CD14-positive monocyte (primary cell): ENCODE results near the gene RAPGEF6. TPM values are rescaled to one million over a fixed set of nuclear protein-coding genes. Genes with fewer than 3 reads are reported as not detected.

ENCODE experiments used
- DNase-seq, 3 donors: peaks; one replicate each; pipeline ENCODE4 v3.0.0-alpha.2; 2011 to 2022
- H2AFZ ChIP-seq: 2 replicates; pipeline ENCODE4 v1.6.0; 2012; ENCODE audit warnings: mild to moderate bottlenecking, low read depth, low read length, inconsistent platforms; ENCODE audit not compliant: insufficient read depth, poor library complexity, severe bottlenecking
- H3K27ac ChIP-seq, 2 donors: 1 replicate in 1 of 2; 2 replicates in 1 of 2; pipeline ENCODE4 v1.5.1; 2012 to 2013; ENCODE audit warnings: low read length in 2 of 2, control low read depth in 1 of 2, inconsistent platforms in 1 of 2, low read depth in 1 of 2, mild to moderate bottlenecking in 1 of 2
- H3K27me3 ChIP-seq, 2 donors: one replicate each; pipeline versions ENCODE4 v1.6.0 to v1.6.1; 2011 to 2013; ENCODE audit warnings: low read length in 2 of 2; ENCODE audit not compliant: control insufficient read depth in 2 of 2, insufficient read depth in 2 of 2
- H3K36me3 ChIP-seq, 2 donors: replicated peaks in 1 of 2; 1 replicate in 1 of 2; 2 replicates in 1 of 2; pipeline versions ENCODE4 v1.5.1 to v1.6.1; 2012 to 2013; ENCODE audit warnings: low read length in 2 of 2, control low read depth in 1 of 2, inconsistent platforms in 1 of 2, mild to moderate bottlenecking in 1 of 2; ENCODE audit not compliant: insufficient read depth in 2 of 2, control insufficient read depth in 1 of 2
- H3K4me1 ChIP-seq, 2 donors: 1 replicate in 1 of 2; 2 replicates in 1 of 2; pipeline versions ENCODE4 v1.5.1 to v1.6.1; 2012 to 2013; ENCODE audit warnings: low read length in 2 of 2, control low read depth in 1 of 2, inconsistent platforms in 1 of 2, mild to moderate bottlenecking in 1 of 2, moderate library complexity in 1 of 2; ENCODE audit not compliant: insufficient read depth in 2 of 2, control insufficient read depth in 1 of 2
- H3K4me2 ChIP-seq: replicated peaks from 2 replicates; pipeline ENCODE3; 2012; ENCODE audit warnings: low read length, moderate library complexity, mild to moderate bottlenecking; ENCODE audit not compliant: poor library complexity, severe bottlenecking; ENCODE audit errors: extremely low read depth
- H3K4me3 ChIP-seq, 3 experiments: fragments of 200-600 bp in 1 of 3; sonication (generic) in 1 of 3; replicated peaks in 1 of 3; 1 replicate in 2 of 3; 2 replicates in 1 of 3; pipeline ENCODE4 v1.5.1; 2011 to 2013; ENCODE audit warnings: low read length in 3 of 3, mild to moderate bottlenecking in 3 of 3, control low read depth in 2 of 3, low read depth in 2 of 3, inconsistent platforms in 1 of 3, moderate library complexity in 1 of 3
- H3K79me2 ChIP-seq: 2 replicates; pipeline ENCODE4 v1.6.0; 2012; ENCODE audit warnings: mild to moderate bottlenecking, control low read depth, inconsistent platforms, low read length, moderate library complexity; ENCODE audit not compliant: insufficient read depth
- H3K9ac ChIP-seq: 2 replicates; pipeline ENCODE4 v1.6.0; 2017; ENCODE audit warnings: low read length, mild to moderate bottlenecking; ENCODE audit not compliant: insufficient read depth, poor library complexity, severe bottlenecking
- H3K9me3 ChIP-seq, 2 donors: replicated peaks in 1 of 2; 1 replicate in 1 of 2; 2 replicates in 1 of 2; pipeline versions ENCODE4 v1.5.1 to v1.6.1; 2012 to 2013; ENCODE audit warnings: low read length in 2 of 2, control low read depth in 1 of 2; ENCODE audit not compliant: control insufficient read depth in 1 of 2, insufficient read depth in 1 of 2
- H4K20me1 ChIP-seq: 2 replicates; pipeline ENCODE4 v1.6.0; 2012; ENCODE audit warnings: mild to moderate bottlenecking, low read length, control low read depth, moderate library complexity; ENCODE audit not compliant: insufficient read depth
- H3K27ac Mint-ChIP-seq, 7 donors: one replicate each; pipeline ENCODE4 v1.8.0; 2020; ENCODE audit warnings: mild to moderate bottlenecking in 7 of 7, mixed read lengths in 7 of 7, moderate library complexity in 6 of 7, inconsistent platforms in 2 of 7
- H3K27me3 Mint-ChIP-seq, 3 donors: one replicate each; pipeline ENCODE4 v1.8.0; 2021 to 2022; ENCODE audit warnings: low read depth in 3 of 3, mild to moderate bottlenecking in 3 of 3, mixed read lengths in 3 of 3, moderate library complexity in 3 of 3, inconsistent platforms in 1 of 3
- H3K36me3 Mint-ChIP-seq, 2 donors: one replicate each; pipeline ENCODE4 v1.8.0; 2020; ENCODE audit warnings: mixed read lengths in 2 of 2, inconsistent platforms in 1 of 2, mild to moderate bottlenecking in 1 of 2
- H3K4me1 Mint-ChIP-seq: one replicate; pipeline ENCODE4 v1.8.0; 2020; ENCODE audit warnings: mild to moderate bottlenecking, mixed read lengths
- H3K4me3 Mint-ChIP-seq, 2 donors: one replicate each; pipeline ENCODE4 v1.8.0; 2020; ENCODE audit warnings: mild to moderate bottlenecking in 2 of 2, mixed read lengths in 2 of 2, moderate library complexity in 1 of 2
- H3K9me3 Mint-ChIP-seq, 7 donors: one replicate each; pipeline ENCODE4 v1.8.0; 2020 to 2022; ENCODE audit warnings: mixed read lengths in 7 of 7, mild to moderate bottlenecking in 6 of 7, moderate library complexity in 6 of 7, inconsistent platforms in 2 of 7
- WGBS: methylation state at CpG from one replicate; pipeline ENCODE4 v1.1.5; 2013; ENCODE audit warnings: missing lambda C conversion rate; ENCODE audit not compliant: insufficient coverage; 5-methylcytosine and 5-hydroxymethylcytosine counted together
- intact Hi-C, 2 donors: fragments of 100-400 bp; cut with micrococcal nuclease; formaldehyde crosslinking; loops; one replicate each; pipeline versions ENCODE4 v1.15.0 to v1.15.1; 2023
- polyA plus RNA-seq, 3 donors: library from polyadenylated mRNA; depleted of rRNA in 1 of 3; unstranded in 2 of 3; stranded (reverse) in 1 of 3; fragments of 300-500 nt in 2 of 3; fragments of >200 nt in 1 of 3; fragmentation: Illumina TruSeq in 2 of 3; gene quantifications; 1 replicate in 2 of 3; 2 replicates in 1 of 3; pipeline ENCODE4 v1.2.3, GENCODE V29; 2012 to 2021
- TF ChIP-seq, protein P1 (sequence below): fragments of 200-600 bp; IDR thresholded peaks from one replicate; pipeline ENCODE4 v1.8.0; 2022; ENCODE audit warnings: antibody characterized with exemption, mild to moderate bottlenecking

The RAPGEF6 gene
- polyA plus RNA-seq, 3 donors: 2.9 to 4.8 (median 4.8) TPM

DNA sequence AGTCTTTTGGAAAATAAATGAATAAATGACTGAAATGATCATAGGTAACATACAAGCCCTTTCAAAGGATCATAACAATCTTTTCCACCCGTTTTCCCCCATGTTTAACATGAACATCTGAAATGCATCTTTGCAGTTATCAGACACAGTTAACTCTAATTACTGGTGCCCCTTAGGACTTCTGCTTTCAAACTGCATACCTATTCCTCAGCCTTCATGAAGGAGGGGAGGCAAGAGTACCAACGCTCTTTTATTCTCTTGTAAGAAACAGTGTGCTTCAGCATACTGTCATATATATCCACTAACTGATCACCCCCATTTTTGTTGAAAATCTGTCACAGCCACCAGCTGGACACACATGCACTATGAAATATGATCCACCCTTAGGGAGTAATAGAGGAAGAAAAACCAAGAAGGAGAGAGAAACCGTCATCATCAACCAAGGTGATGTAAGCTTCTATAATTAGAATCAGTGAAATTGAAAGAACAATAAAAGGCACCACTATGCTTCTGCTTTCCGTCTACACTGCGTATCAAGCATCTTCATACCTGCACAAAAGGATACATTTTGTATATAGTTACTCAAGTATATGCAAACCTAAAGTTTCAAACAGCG, 98.7 kb downstream of the RAPGEF6 start:
- H3K36me3 ChIP-seq: peaks cover 2 to 4% of the 10 kb centered on the region in 2 donors
- H3K4me3 Mint-ChIP-seq: peak overlapping the region; percentile 7 to 68
- H3K4me1 Mint-ChIP-seq: peaks cover 21% of the 10 kb centered on the region
- H3K27me3 ChIP-seq: no peaks in the 10 kb centered on the region
- H4K20me1 ChIP-seq: no peaks in the 10 kb centered on the region
- intact Hi-C loops: loop anchor here (5.0 to 10.0 kb wide), 3 partner anchors 39 to 956 kb away; partner anchors contain the start of gene IRF1 (in 1 of the 2)
- WGBS: 20% methylated on average over 1 of the region's 6 CpGs
- H3K9ac ChIP-seq: no peak overlapping the region
- H2AFZ ChIP-seq: no peak overlapping the region
- DNase-seq: peak; percentile 72 to 84 (median 80)
- peak overlapping the region in 1 of 3 experiments; percentile 54 for H3K4me3 ChIP-seq
- H3K27me3 Mint-ChIP-seq: no peaks in the 10 kb centered on the region
- peaks cover 15 to 19% of the 10 kb centered on the region in 2 donors for H3K36me3 Mint-ChIP-seq
- peaks cover 5% of the 10 kb centered on the region for H3K79me2 ChIP-seq
- H3K4me1 ChIP-seq: peaks cover 23 to 31% of the 10 kb centered on the region in 2 donors
- peak overlapping the region in 1 of 2 donors; percentile 71 for H3K27ac ChIP-seq
- peak overlapping the region; percentile 66 for H3K4me2 ChIP-seq
- TF ChIP-seq, protein P1, sequence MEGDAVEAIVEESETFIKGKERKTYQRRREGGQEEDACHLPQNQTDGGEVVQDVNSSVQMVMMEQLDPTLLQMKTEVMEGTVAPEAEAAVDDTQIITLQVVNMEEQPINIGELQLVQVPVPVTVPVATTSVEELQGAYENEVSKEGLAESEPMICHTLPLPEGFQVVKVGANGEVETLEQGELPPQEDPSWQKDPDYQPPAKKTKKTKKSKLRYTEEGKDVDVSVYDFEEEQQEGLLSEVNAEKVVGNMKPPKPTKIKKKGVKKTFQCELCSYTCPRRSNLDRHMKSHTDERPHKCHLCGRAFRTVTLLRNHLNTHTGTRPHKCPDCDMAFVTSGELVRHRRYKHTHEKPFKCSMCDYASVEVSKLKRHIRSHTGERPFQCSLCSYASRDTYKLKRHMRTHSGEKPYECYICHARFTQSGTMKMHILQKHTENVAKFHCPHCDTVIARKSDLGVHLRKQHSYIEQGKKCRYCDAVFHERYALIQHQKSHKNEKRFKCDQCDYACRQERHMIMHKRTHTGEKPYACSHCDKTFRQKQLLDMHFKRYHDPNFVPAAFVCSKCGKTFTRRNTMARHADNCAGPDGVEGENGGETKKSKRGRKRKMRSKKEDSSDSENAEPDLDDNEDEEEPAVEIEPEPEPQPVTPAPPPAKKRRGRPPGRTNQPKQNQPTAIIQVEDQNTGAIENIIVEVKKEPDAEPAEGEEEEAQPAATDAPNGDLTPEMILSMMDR: no peak
- H3K27ac Mint-ChIP-seq: peak overlapping the region; percentile 82 to 91 (median 89)
- no peaks in the 10 kb centered on the region for H3K9me3 Mint-ChIP-seq
- H3K9me3 ChIP-seq: no peaks in the 10 kb centered on the region

DNA sequence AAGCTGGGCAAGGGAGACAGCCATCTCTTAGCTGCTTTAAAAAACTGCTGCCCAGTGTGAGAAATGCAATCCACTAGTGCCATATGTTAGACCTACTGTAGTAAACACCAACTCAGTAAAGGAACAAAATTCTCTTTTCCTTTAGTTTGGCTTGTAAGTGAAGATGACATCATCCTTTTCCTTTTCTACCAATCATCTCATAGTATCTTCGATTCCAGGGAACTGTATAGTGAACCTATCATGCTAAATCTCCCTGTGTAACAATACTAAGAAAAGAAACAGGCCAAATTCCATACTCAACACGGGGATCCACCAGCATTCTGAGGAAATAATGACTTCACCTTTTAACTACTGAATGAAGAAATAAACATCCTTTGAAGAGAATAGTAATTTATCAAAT, 100.1 kb downstream of the RAPGEF6 start:
- no peak overlapping the region for H3K4me3 ChIP-seq
- H3K9me3 Mint-ChIP-seq: no peaks in the 10 kb centered on the region
- no peaks in the 10 kb centered on the region for H3K27me3 Mint-ChIP-seq
- H3K9me3 ChIP-seq: no peaks in the 10 kb centered on the region
- no peak overlapping the region for H3K27ac Mint-ChIP-seq
- WGBS: no CpG with 5 or more reads among the region's 2 CpGs
- H3K4me2 ChIP-seq: no peak overlapping the region
- peaks cover 21% of the 10 kb centered on the region for H3K4me1 Mint-ChIP-seq
- H3K4me1 ChIP-seq: peaks cover 23 to 31% of the 10 kb centered on the region in 2 donors
- peaks cover 5% of the 10 kb centered on the region for H3K79me2 ChIP-seq
- intact Hi-C loops: loop anchor here (5.0 to 10.0 kb wide), 3 partner anchors 38 to 957 kb away; partner anchors contain the start of gene IRF1 (in 1 of the 2)
- TF ChIP-seq, protein P1: no peak
- H3K36me3 ChIP-seq: peaks cover under 1 to 2% of the 10 kb centered on the region in 2 donors
- DNase-seq: no peak
- peaks cover 9 to 14% of the 10 kb centered on the region in 2 donors for H3K36me3 Mint-ChIP-seq
- no peak overlapping the region for H3K9ac ChIP-seq
- H3K27me3 ChIP-seq: no peaks in the 10 kb centered on the region
- no peaks in the 10 kb centered on the region for H4K20me1 ChIP-seq
- no peak overlapping the region for H2AFZ ChIP-seq
- no peak overlapping the region for H3K27ac ChIP-seq
- no peak overlapping the region for H3K4me3 Mint-ChIP-seq
